ENCODE results near the gene EPB41L2.

EPB41L2 gene

DNA sequence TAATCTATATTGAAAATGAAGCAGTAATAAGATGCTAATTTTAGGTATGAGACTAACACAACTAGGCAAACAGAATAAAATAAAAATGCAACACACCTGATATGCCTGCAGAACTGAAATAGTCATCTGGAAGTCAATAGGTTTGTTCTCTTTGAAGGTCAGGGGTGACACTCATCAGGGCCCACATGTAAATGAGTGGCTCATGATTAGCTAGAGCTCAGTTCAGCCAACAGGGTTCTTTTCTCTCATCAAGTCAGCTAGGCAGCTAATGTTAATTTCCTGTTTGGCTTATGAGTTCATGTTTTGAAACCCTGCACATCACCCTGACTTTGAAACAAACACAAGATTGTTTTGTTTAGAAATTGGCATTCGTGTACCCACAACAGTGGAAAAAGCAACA, 212.0 kb downstream of the EPB41L2 start:
- TF ChIP-seq, protein P1, sequence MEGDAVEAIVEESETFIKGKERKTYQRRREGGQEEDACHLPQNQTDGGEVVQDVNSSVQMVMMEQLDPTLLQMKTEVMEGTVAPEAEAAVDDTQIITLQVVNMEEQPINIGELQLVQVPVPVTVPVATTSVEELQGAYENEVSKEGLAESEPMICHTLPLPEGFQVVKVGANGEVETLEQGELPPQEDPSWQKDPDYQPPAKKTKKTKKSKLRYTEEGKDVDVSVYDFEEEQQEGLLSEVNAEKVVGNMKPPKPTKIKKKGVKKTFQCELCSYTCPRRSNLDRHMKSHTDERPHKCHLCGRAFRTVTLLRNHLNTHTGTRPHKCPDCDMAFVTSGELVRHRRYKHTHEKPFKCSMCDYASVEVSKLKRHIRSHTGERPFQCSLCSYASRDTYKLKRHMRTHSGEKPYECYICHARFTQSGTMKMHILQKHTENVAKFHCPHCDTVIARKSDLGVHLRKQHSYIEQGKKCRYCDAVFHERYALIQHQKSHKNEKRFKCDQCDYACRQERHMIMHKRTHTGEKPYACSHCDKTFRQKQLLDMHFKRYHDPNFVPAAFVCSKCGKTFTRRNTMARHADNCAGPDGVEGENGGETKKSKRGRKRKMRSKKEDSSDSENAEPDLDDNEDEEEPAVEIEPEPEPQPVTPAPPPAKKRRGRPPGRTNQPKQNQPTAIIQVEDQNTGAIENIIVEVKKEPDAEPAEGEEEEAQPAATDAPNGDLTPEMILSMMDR (conservative IDR thresholded peaks at IDR 0.05; ENCODE audit: low read depth, low read length) = no peak
- no peaks in the 10 kb centered on the region for H3K36me3 ChIP-seq (ENCODE audit: insufficient read depth)
- no peak overlapping the region for H3K4me2 ChIP-seq
- no peak overlapping the region for H2AFZ ChIP-seq (ENCODE audit: low read depth)
- no peak overlapping the region for H3K4me3 ChIP-seq (IDR thresholded peaks at IDR 0.05; ENCODE audit: insufficient read depth, low read depth, low read length)
- H3K9ac ChIP-seq = no peak overlapping the region
- no peaks in the 10 kb centered on the region for H3K79me2 ChIP-seq (ENCODE audit: insufficient read depth, low read depth)
- H3K27me3 ChIP-seq (ENCODE audit: insufficient read depth, low read depth) = no peaks in the 10 kb centered on the region
- peaks cover 19% of the 10 kb centered on the region for H3K4me1 ChIP-seq (ENCODE audit: low read depth, poor library complexity, severe bottlenecking)
- H4K20me1 ChIP-seq (ENCODE audit: insufficient read depth) = no peaks in the 10 kb centered on the region
- no peak overlapping the region for H3K27ac ChIP-seq

DNA sequence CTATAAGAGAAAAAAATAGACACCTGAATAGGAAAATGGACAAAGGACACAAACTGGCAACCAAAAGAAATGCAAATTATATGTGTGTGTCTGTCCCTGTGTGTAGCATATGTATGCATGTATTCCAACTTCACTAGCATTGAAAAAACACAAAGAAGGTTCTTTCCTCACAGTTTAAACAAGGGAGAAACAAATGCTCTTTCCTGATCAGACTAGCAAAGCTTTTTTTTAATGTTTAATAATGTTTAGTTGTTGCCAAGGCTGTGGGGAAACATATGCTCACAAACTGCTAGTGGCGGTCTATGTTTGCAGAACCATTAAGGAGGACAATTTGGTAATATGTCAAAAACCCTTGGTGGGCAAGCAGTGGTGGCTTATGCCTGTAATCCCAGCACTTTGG, 213.5 kb downstream of the EPB41L2 start:
- H3K27me3 ChIP-seq (ENCODE audit: insufficient read depth, low read depth) = no peaks in the 10 kb centered on the region
- no peak overlapping the region for H3K27ac ChIP-seq
- H3K9ac ChIP-seq = no peak overlapping the region
- no peaks in the 10 kb centered on the region for H4K20me1 ChIP-seq (ENCODE audit: insufficient read depth)
- no peaks in the 10 kb centered on the region for H3K79me2 ChIP-seq (ENCODE audit: insufficient read depth, low read depth)
- no peak overlapping the region for H2AFZ ChIP-seq (ENCODE audit: low read depth)
- no peaks in the 10 kb centered on the region for H3K36me3 ChIP-seq (ENCODE audit: insufficient read depth)
- peaks cover 18% of the 10 kb centered on the region for H3K4me1 ChIP-seq (ENCODE audit: low read depth, poor library complexity, severe bottlenecking)
- TF ChIP-seq, protein P1 (conservative IDR thresholded peaks at IDR 0.05; ENCODE audit: low read depth, low read length) = no peak
- no peak overlapping the region for H3K4me3 ChIP-seq (IDR thresholded peaks at IDR 0.05; ENCODE audit: insufficient read depth, low read depth, low read length)
- 0 out of 2 replicates have a peak overlapping the region, but pooled peaks have one; percentile 3 for H3K4me2 ChIP-seq

DNA sequence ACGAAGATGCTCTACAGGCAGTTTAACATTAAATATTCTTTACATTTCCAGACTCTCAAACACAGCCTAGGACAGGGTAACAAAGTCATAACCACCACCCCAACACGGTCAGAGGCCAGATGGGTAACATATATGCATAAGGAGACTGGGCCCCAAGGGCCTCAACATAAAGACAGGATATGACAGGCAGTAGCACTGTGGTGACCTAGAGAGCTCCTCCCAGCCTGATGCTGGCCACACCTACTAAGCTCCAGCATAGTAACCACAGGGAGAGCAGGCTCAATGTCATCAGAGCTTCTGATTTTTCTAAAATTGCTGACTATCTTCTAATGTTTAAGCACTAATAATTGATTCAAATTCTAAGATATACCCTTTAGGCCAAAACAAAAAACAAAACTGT, 214.1 kb downstream of the EPB41L2 start:
- no peaks in the 10 kb centered on the region for H4K20me1 ChIP-seq (ENCODE audit: insufficient read depth)
- no peak overlapping the region for H3K9ac ChIP-seq
- H3K27me3 ChIP-seq (ENCODE audit: insufficient read depth, low read depth) = no peaks in the 10 kb centered on the region
- H3K36me3 ChIP-seq (ENCODE audit: insufficient read depth) = no peaks in the 10 kb centered on the region
- TF ChIP-seq, protein P1 (conservative IDR thresholded peaks at IDR 0.05; ENCODE audit: low read depth, low read length) = no peak
- peaks cover 18% of the 10 kb centered on the region for H3K4me1 ChIP-seq (ENCODE audit: low read depth, poor library complexity, severe bottlenecking)
- no peak overlapping the region for H3K27ac ChIP-seq
- H2AFZ ChIP-seq (ENCODE audit: low read depth) = no peak overlapping the region
- no peaks in the 10 kb centered on the region for H3K79me2 ChIP-seq (ENCODE audit: insufficient read depth, low read depth)
- no peak overlapping the region for H3K4me3 ChIP-seq (IDR thresholded peaks at IDR 0.05; ENCODE audit: insufficient read depth, low read depth, low read length)
- peak overlapping the region; percentile 3; the same call in 1 of the 2 replicates for H3K4me2 ChIP-seq

GRCh38 chr6:130847001-130847910, 215.8 kb downstream of the EPB41L2 start:
- Histone ChIP-seq H3K27ac (no peak overlapping the region), H3K4me2 (no peak overlapping the region)

More at GRCh38 chr6:130847001-130847910, 215.8 kb downstream of the EPB41L2 start:
- Histone ChIP-seq H3K4me3 (IDR thresholded peaks at IDR 0.05; ENCODE audit: insufficient read depth, low read depth, low read length) (no peak overlapping the region), H2AFZ (ENCODE audit: low read depth) (no peak overlapping the region), H3K4me1 (ENCODE audit: low read depth, poor library complexity, severe bottlenecking) (peaks cover 22% of the 10 kb centered on the region), H3K36me3 (ENCODE audit: insufficient read depth) (no peaks in the 10 kb centered on the region), H4K20me1 (ENCODE audit: insufficient read depth) (no peaks in the 10 kb centered on the region), H3K79me2 (ENCODE audit: insufficient read depth, low read depth) (no peaks in the 10 kb centered on the region), H3K9ac (no peak overlapping the region), H3K27me3 (ENCODE audit: insufficient read depth, low read depth) (no peaks in the 10 kb centered on the region)
- TF ChIP-seq, protein P1 (conservative IDR thresholded peaks at IDR 0.05; ENCODE audit: low read depth, low read length) = no peak

All from KMS-11 (cell line).